Testis (tissue), 2 donors: ENCODE measurements around the gene IGSF21.

ENCODE experiments used
- POLR2A ChIP-seq: fragments of 450-650 bp; IDR thresholded peaks from one replicate; pipeline ENCODE4 v1.6.1; 2017; ENCODE audit warnings: antibody characterized with exemption, mild to moderate bottlenecking, moderate library complexity
- TF ChIP-seq, protein P1 (sequence below), 3 experiments: fragments of 450-650 bp in 2 of 3; fragments of 200-600 bp in 1 of 3; sonication (generic) in 1 of 3; IDR thresholded peaks; one replicate each; pipeline ENCODE4 v1.5.1; 2016 to 2019; ENCODE audit warnings: antibody characterized with exemption in 3 of 3, mild to moderate bottlenecking in 2 of 3, moderate library complexity in 1 of 3

DNA sequence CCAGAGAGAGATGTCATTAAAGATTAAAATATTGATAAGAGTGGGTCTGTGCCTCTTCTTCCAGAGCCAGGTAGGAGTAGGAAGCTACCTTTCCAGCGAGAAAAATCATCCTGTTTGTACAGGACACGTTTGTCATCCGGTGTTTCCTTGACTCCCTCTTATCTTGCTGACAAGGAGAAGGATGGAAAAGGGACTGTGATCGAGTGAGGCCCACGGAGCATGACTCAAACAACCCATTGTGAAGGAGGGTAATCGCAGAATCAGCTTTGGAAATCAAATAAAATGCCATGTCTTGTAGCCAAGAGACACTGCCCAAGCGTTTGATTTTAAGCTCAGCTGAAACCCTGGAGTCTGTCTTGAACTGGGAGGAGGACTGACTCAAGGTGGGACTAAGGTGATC is 97.7 kb downstream of the IGSF21 start:
- TF ChIP-seq, protein P1, sequence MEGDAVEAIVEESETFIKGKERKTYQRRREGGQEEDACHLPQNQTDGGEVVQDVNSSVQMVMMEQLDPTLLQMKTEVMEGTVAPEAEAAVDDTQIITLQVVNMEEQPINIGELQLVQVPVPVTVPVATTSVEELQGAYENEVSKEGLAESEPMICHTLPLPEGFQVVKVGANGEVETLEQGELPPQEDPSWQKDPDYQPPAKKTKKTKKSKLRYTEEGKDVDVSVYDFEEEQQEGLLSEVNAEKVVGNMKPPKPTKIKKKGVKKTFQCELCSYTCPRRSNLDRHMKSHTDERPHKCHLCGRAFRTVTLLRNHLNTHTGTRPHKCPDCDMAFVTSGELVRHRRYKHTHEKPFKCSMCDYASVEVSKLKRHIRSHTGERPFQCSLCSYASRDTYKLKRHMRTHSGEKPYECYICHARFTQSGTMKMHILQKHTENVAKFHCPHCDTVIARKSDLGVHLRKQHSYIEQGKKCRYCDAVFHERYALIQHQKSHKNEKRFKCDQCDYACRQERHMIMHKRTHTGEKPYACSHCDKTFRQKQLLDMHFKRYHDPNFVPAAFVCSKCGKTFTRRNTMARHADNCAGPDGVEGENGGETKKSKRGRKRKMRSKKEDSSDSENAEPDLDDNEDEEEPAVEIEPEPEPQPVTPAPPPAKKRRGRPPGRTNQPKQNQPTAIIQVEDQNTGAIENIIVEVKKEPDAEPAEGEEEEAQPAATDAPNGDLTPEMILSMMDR (IDR thresholded peaks at IDR 0.05), result no peak
- no peak for TF ChIP-seq POLR2A
